H1 (cell line): ENCODE data around the gene GRK5.

Experiments used
- BRCA1 ChIP-seq: IDR thresholded peaks from 2 replicates; pipeline ENCODE4 v1.6.1; 2012; ENCODE audit warnings: low read depth, low read length, improper control_type of control experiment
- EZH2 ChIP-seq: fragments of 200-600 bp; sonication (generic); IDR thresholded peaks from 2 replicates; pipeline ENCODE4 v1.7.1; 2012; ENCODE audit warnings: low read depth, mild to moderate bottlenecking, moderate library complexity, low read length, inconsistent platforms; ENCODE audit not compliant: severe bottlenecking

- TF ChIP-seq EZH2 (no peak), BRCA1 (no peak)
Measured at GRCh38 chr10:119238577-119238976, 31.2 kb downstream of the GRK5 start.
